GM12891 (cell line): ENCODE data around the gene RPLP1.

ENCODE experiments used
- POLR2A ChIP-seq: IDR thresholded peaks from 2 replicates; pipeline ENCODE4 v1.6.1; 2011; ENCODE audit warnings: low read depth, low read length, control low read depth
- POLR2AphosphoS5 ChIP-seq: IDR thresholded peaks from 2 replicates; pipeline ENCODE4 v1.6.1; 2011; ENCODE audit warnings: low read depth, low read length, control low read depth
- POU2F2 ChIP-seq: IDR thresholded peaks from 2 replicates; pipeline ENCODE4 v1.6.1; 2011; ENCODE audit warnings: low read depth, mild to moderate bottlenecking, control low read depth, low read length, moderate library complexity
- TAF1 ChIP-seq: IDR thresholded peaks from 2 replicates; pipeline ENCODE4 v1.6.1; 2011; ENCODE audit warnings: low read depth, low read length, control low read depth

- TF ChIP-seq TAF1 (no peak), POLR2AphosphoS5 (no peak), POLR2A (no peak), POU2F2 (no peak)
Observed at GRCh38 chr15:69499521-69500211, 47.0 kb downstream of the RPLP1 start.
